ENCODE data around the gene RAG2. TPM values are rescaled to one million over a fixed set of nuclear protein-coding genes. Genes with fewer than 3 reads are reported as not detected.

Gene RAG2
- total and polyA plus RNA-seq, 10 of the 15 experiments (the other 5 are each of a cell fraction or from before 2014, with no cell fraction given): not detected

- Histone ChIP-seq H3K79me2 (ENCODE audit: control insufficient read depth, insufficient read depth, low read length) (no peaks in the 10 kb centered on the region), H3K36me3 (ENCODE audit: control insufficient read depth in 2 of 2, insufficient read depth in 2 of 2, low read length in 1 of 2) (no peaks in the 10 kb centered on the region), H3K27me3 (replicated peaks in 1 of 2; ENCODE audit: control insufficient read depth in 2 of 2, insufficient read depth in 2 of 2, low read length in 1 of 2) (peaks cover 2 to 4% of the 10 kb centered on the region in 2 experiments), H3K4me1 (ENCODE audit: control insufficient read depth, insufficient read depth, low read length) (no peaks in the 10 kb centered on the region), H3K4me3 (no peak overlapping the region), H3K4me2 (ENCODE audit: control insufficient read depth, insufficient read depth) (no peak overlapping the region), H3K9ac (ENCODE audit: control insufficient read depth, insufficient read depth, low read length) (no peak overlapping the region), H3K27ac (ENCODE audit: control insufficient read depth, insufficient read depth) (no peak overlapping the region), H4K20me1 (ENCODE audit: control insufficient read depth, insufficient read depth) (no peaks in the 10 kb centered on the region), H2AFZ (ENCODE audit: control insufficient read depth, low read depth, low read length) (no peak overlapping the region), H3K9me3 (replicated peaks; ENCODE audit: control insufficient read depth, insufficient read depth, low read length) (peaks cover 2% of the 10 kb centered on the region; the same call in 1 of the 3 replicates)
- 32% methylated on average over 1 of the region's 1 CpG for WGBS (ENCODE audit: insufficient coverage, insufficient replicate concordance, low lambda C conversion rate, missing lambda C conversion rate)
- in situ Hi-C loops (cut with MboI) (no loop called here), intact Hi-C loops (cut with micrococcal nuclease; ENCODE audit: unreplicated experiment) (no loop called here)
- RAD21 ChIA-PET (ENCODE audit: unreplicated experiment): no interaction called here
- SMC1A ChIA-PET (ENCODE audit: uncharacterized antibody, unreplicated experiment): no interaction called here
- ATAC-seq (no peak), DNase-seq (ENCODE audit: low read depth, low spot score) (no peak), FAIRE-seq (no peak)
- no peak for TF ChIP-seq ESRRA (IDR thresholded peaks at IDR 0.05; ENCODE audit: low read length)
- TF ChIP-seq MAX (IDR thresholded peaks at IDR 0.05; ENCODE audit: low read depth, low read length): no peak
- no peak for TF ChIP-seq GABPA (IDR thresholded peaks at IDR 0.05; ENCODE audit: low read depth)
- TF ChIP-seq NRF1 (conservative IDR thresholded peaks at IDR 0.05; ENCODE audit: low read depth, low read length): no peak
- TF ChIP-seq E2F8 (IDR thresholded peaks at IDR 0.05; ENCODE audit: low read depth, partially characterized antibody): no peak
- no peak for TF ChIP-seq SP1 (IDR thresholded peaks at IDR 0.05; ENCODE audit: low read depth, low read length)
- no peak for TF ChIP-seq SREBF1 (IDR thresholded peaks at IDR 0.05; ENCODE audit: low read length)
- BruUV-seq (replicated peaks): no TSS peak
- POLR2A ChIA-PET: no interaction called here
- CTCF ChIA-PET: interaction anchor here (0.8 to 3.7 kb wide), 2 partner anchors 9 to 14 kb away, joined by 3 to 21 read pairs; no protein-coding TSS in a partner anchor
Observed at GRCh38 chr11:36578458-36578857, 19.6 kb downstream of the RAG2 start.
